K562 (cell line): ENCODE measurements around the gene CLTB. TPM values are rescaled to one million over a fixed set of nuclear protein-coding genes. Genes with fewer than 3 reads are reported as not detected.

Experiments used
- CBX1 ChIP-seq: sonication (generic); IDR thresholded peaks from 2 replicates; pipeline ENCODE4 v1.6.1; 2016; ENCODE audit warnings: antibody characterized with exemption, low read depth, mild to moderate bottlenecking
- CTCF ChIP-seq, 3 experiments: IDR thresholded peaks in 2 of 3; conservative IDR thresholded peaks in 1 of 3; 2 replicates each; pipeline ENCODE4 v1.5.1; 2011 to 2012; ENCODE audit warnings: low read length in 3 of 3, mild to moderate bottlenecking in 3 of 3, control low read depth in 2 of 3, improper control_type of control experiment in 1 of 3, inconsistent platforms in 1 of 3, low read depth in 1 of 3, mixed read lengths in 1 of 3, moderate library complexity in 1 of 3; ENCODE audit not compliant: insufficient read depth in 2 of 3
- DIDO1 ChIP-seq: fragments of 450-650 bp; IDR thresholded peaks from 2 replicates; pipeline ENCODE4 v1.6.1; 2016; ENCODE audit warnings: low read depth, missing biosample characterization, missing genetic modification characterization
- EHMT2 ChIP-seq: fragments of 450-650 bp; IDR thresholded peaks from 2 replicates; pipeline ENCODE4 v1.6.1; 2018; ENCODE audit warnings: antibody characterized with exemption
- FOSL1 ChIP-seq: fragments of 200-800 bp; sonication (Bioruptor generic); conservative IDR thresholded peaks from 2 replicates; pipeline ENCODE4 v1.6.1; 2016; ENCODE audit warnings: missing genetic modification characterization, missing compliant biosample characterization
- GABPB1 ChIP-seq: sonication (generic); formaldehyde crosslinking; IDR thresholded peaks from 2 replicates; pipeline ENCODE4 v1.8.0; 2022; ENCODE audit warnings: mild to moderate bottlenecking, missing genetic modification reagents
- MIER1 ChIP-seq: fragments of 450-650 bp; IDR thresholded peaks from 2 replicates; pipeline ENCODE4 v1.6.1; 2016; ENCODE audit warnings: antibody characterized with exemption, mild to moderate bottlenecking, low read depth
- NCOA1 ChIP-seq: fragments of 450-650 bp; IDR thresholded peaks from 2 replicates; pipeline ENCODE4 v1.6.1; 2016; ENCODE audit warnings: low read depth
- NRF1 ChIP-seq, 2 experiments: fragments of 450-650 bp; IDR thresholded peaks in 1 of 2; conservative IDR thresholded peaks in 1 of 2; 2 replicates each; pipeline ENCODE4 v1.6.1; 2014; ENCODE audit warnings: mild to moderate bottlenecking in 2 of 2
- PYGO2 ChIP-seq: fragments of 450-650 bp; IDR thresholded peaks from 2 replicates; pipeline ENCODE4 v1.6.1; 2016; ENCODE audit warnings: mild to moderate bottlenecking, missing genetic modification characterization, moderate library complexity, missing compliant biosample characterization
- SIN3B ChIP-seq: fragments of 450-650 bp; IDR thresholded peaks from 2 replicates; pipeline ENCODE4 v1.6.1; 2017; ENCODE audit warnings: low read depth, mild to moderate bottlenecking, moderate library complexity
- YY1 ChIP-seq, 3 experiments: IDR thresholded peaks; 2 replicates each; pipeline ENCODE4 v1.6.1; 2011; ENCODE audit warnings: low read length in 2 of 3, mild to moderate bottlenecking in 2 of 3, moderate library complexity in 2 of 3, borderline replicate concordance in 1 of 3, control low read depth in 1 of 3, low read depth in 1 of 3; ENCODE audit not compliant: insufficient read depth in 3 of 3, insufficient replicate concordance in 2 of 3, control insufficient read depth in 1 of 3, insufficient read length in 1 of 3; ENCODE audit errors: extremely low read depth in 1 of 3
- ZNF24 ChIP-seq: fragments of 450-650 bp; IDR thresholded peaks from 2 replicates; pipeline ENCODE4 v1.6.1; 2016
- ZNF584 ChIP-seq: fragments of 200-800 bp; sonication (Bioruptor generic); IDR thresholded peaks from 2 replicates; pipeline ENCODE4 v1.6.1; 2016; ENCODE audit warnings: low read depth, mild to moderate bottlenecking, missing genetic modification characterization, missing compliant biosample characterization
- polyA plus RNA-seq, 8 experiments: library from polyadenylated mRNA; depleted of rRNA in 4 of 8; stranded (reverse) in 5 of 8; unstranded in 3 of 8; fragments of >200 nt; fragmentation: Nextera tagmentation in 2 of 8; fragmentation: Illumina TruSeq in 1 of 8; extraction: Ambion mirVana in 2 of 8; extraction: Trizol in 1 of 8; gene quantifications; 2 replicates each; pipeline versions ENCODE4 v1.2.1 to v1.2.3, GENCODE V29; 2011 to 2014; ENCODE audit warnings: inconsistent platforms in 1 of 8, missing spikeins in 1 of 8
- total RNA-seq, 7 experiments: library from RNA; depleted of rRNA in 6 of 7; stranded (reverse); fragments of >200 nt in 6 of 7; fragmentation: Illumina TruSeq in 2 of 7; extraction: Trizol in 2 of 7; gene quantifications; 2 replicates each; pipeline versions ENCODE4 v1.2.1 to v1.2.3, GENCODE V29; 2011 to 2021; ENCODE audit warnings: low replicate concordance in 1 of 7
- TF ChIP-seq, protein P1 (sequence below): sonication (generic); formaldehyde crosslinking; IDR thresholded peaks from 2 replicates; pipeline ENCODE4 v1.8.1; 2023; ENCODE audit warnings: mild to moderate bottlenecking, missing genetic modification reagents
- TF ChIP-seq, protein P2 (sequence below): sonication (generic); formaldehyde crosslinking; IDR thresholded peaks from 2 replicates; pipeline ENCODE4 v1.8.0; 2023; ENCODE audit warnings: mild to moderate bottlenecking, missing genetic modification reagents
- TF ChIP-seq, protein P3 (sequence below): fragments of 450-650 bp; formaldehyde crosslinking; IDR thresholded peaks from 2 replicates; pipeline ENCODE4 v1.4.0; 2022; ENCODE audit warnings: missing genetic modification characterization
- TF ChIP-seq, protein P4 (sequence below): fragments of 450-650 bp; formaldehyde crosslinking; IDR thresholded peaks from 2 replicates; pipeline ENCODE4 v1.4.0; 2020; ENCODE audit warnings: mild to moderate bottlenecking, moderate library complexity

The CLTB gene
- total and polyA plus RNA-seq, 9 of the 15 experiments (the other 6 are each of a cell fraction or from before 2014, with no cell fraction given) = 1.8 to 117 (median 39.0) TPM

GRCh38 chr5:176388444-176389134 is 27.8 kb downstream of the CLTB start, which contains the start of the genes HIGD2A and NOP16 (continued):
- TF ChIP-seq, protein P1, sequence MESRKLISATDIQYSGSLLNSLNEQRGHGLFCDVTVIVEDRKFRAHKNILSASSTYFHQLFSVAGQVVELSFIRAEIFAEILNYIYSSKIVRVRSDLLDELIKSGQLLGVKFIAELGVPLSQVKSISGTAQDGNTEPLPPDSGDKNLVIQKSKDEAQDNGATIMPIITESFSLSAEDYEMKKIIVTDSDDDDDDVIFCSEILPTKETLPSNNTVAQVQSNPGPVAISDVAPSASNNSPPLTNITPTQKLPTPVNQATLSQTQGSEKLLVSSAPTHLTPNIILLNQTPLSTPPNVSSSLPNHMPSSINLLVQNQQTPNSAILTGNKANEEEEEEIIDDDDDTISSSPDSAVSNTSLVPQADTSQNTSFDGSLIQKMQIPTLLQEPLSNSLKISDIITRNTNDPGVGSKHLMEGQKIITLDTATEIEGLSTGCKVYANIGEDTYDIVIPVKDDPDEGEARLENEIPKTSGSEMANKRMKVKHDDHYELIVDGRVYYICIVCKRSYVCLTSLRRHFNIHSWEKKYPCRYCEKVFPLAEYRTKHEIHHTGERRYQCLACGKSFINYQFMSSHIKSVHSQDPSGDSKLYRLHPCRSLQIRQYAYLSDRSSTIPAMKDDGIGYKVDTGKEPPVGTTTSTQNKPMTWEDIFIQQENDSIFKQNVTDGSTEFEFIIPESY (CRISPR knock-in tag) = no peak; the same call in 1 of the 2 replicates
- TF ChIP-seq PYGO2 (tag) (0 out of 2 replicates have a peak, but pooled peaks have one; percentile 44), SIN3B (peak; percentile 94), NRF1 (conservative IDR thresholded peaks at IDR 0.05 in 1 of 2, IDR thresholded peaks at IDR 0.05 in 1 of 2) (peak; percentile 84 to 88), ZNF584 (CRISPR knock-in tag) (peak; percentile 45; the same call in 1 of the 2 replicates), CTCF (IDR thresholded peaks at IDR 0.05 in 2 of 3, conservative IDR thresholded peaks at IDR 0.05 in 1 of 3; ENCODE audit: insufficient read depth in 2 of 3, low read depth in 1 of 3, low read length in 3 of 3) (no peak), ZNF24 (0 out of 2 replicates have a peak, but pooled peaks have one; percentile 34), EHMT2 (no peak), CBX1 (no peak), YY1 (IDR thresholded peaks at IDR 0.05; ENCODE audit: borderline replicate concordance in 1 of 3, control insufficient read depth in 1 of 3, extremely low read depth in 1 of 3, insufficient read depth in 3 of 3, insufficient read length in 1 of 3, insufficient replicate concordance in 2 of 3, low read depth in 1 of 3, low read length in 2 of 3) (peak in 2 of 3 experiments; percentile 35 to 54), MIER1 (peak; percentile 74; the same call in 1 of the 2 replicates), NCOA1 (peak; percentile 99), FOSL1 (tag) (0 out of 2 replicates have a peak, but pooled peaks have one; percentile 41), DIDO1 (peak; percentile 96), GABPB1 (CRISPR knock-in tag) (peak; percentile 99)
- TF ChIP-seq, protein P2, sequence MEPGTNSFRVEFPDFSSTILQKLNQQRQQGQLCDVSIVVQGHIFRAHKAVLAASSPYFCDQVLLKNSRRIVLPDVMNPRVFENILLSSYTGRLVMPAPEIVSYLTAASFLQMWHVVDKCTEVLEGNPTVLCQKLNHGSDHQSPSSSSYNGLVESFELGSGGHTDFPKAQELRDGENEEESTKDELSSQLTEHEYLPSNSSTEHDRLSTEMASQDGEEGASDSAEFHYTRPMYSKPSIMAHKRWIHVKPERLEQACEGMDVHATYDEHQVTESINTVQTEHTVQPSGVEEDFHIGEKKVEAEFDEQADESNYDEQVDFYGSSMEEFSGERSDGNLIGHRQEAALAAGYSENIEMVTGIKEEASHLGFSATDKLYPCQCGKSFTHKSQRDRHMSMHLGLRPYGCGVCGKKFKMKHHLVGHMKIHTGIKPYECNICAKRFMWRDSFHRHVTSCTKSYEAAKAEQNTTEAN (CRISPR knock-in tag) = 0 out of 2 replicates have a peak, but pooled peaks have one; percentile 17
- TF ChIP-seq, protein P3, sequence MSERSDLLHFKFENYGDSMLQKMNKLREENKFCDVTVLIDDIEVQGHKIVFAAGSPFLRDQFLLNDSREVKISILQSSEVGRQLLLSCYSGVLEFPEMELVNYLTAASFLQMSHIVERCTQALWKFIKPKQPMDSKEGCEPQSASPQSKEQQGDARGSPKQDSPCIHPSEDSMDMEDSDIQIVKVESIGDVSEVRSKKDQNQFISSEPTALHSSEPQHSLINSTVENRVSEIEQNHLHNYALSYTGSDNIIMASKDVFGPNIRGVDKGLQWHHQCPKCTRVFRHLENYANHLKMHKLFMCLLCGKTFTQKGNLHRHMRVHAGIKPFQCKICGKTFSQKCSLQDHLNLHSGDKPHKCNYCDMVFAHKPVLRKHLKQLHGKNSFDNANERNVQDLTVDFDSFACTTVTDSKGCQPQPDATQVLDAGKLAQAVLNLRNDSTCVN (CRISPR knock-in tag) = peak; percentile 89; the same call in 1 of the 2 replicates
- TF ChIP-seq, protein P4, sequence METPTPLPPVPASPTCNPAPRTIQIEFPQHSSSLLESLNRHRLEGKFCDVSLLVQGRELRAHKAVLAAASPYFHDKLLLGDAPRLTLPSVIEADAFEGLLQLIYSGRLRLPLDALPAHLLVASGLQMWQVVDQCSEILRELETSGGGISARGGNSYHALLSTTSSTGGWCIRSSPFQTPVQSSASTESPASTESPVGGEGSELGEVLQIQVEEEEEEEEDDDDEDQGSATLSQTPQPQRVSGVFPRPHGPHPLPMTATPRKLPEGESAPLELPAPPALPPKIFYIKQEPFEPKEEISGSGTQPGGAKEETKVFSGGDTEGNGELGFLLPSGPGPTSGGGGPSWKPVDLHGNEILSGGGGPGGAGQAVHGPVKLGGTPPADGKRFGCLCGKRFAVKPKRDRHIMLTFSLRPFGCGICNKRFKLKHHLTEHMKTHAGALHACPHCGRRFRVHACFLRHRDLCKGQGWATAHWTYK (CRISPR knock-in tag) = no peak
